UCSD-AML1 (cell line): ENCODE measurements around the gene KLHDC4.
"Not testable (repeated sequence)": the region's sequence is repeated elsewhere in the genome, so short reads cannot be mapped to it uniquely, and the experiment has no call there.

Experiments
- DNase-seq: peaks from one replicate; lab custom pipeline; 2025; ENCODE audit not compliant: unreplicated experiment; lab: John Stamatoyannopoulos, UW

The KLHDC4 gene

GRCh38 chr16:87788730-87789436 lies 23.1 kb upstream of the KLHDC4 start:
- DNase-seq = not testable (repeated sequence)

GRCh38 chr16:87787451-87788091 lies 21.8 kb upstream of the KLHDC4 start:
- DNase-seq = not testable (repeated sequence)

DNA sequence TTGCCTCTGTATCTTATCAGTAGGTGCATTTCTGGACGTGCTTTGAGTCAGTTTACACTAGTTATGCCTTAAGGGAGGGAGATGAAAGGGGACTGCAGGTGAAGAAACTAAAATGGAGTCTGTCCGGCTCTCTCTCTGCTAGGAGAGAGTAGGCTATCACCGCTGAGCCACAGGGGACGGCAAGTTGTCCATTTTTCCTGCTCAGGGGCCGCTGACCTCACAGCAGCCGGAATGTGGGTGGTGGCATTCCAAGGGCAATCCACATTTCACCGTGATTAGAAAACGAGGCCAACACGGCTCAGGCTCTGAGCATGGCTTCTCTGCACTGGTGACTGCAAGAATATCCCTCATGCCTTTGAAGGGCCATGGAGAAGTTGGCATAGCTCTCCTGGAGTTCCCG lies 19.0 kb upstream of the KLHDC4 start:
- DNase-seq = no peak

GRCh38 chr16:87782033-87782432 lies 16.2 kb upstream of the KLHDC4 start:
- DNase-seq = no peak

DNA sequence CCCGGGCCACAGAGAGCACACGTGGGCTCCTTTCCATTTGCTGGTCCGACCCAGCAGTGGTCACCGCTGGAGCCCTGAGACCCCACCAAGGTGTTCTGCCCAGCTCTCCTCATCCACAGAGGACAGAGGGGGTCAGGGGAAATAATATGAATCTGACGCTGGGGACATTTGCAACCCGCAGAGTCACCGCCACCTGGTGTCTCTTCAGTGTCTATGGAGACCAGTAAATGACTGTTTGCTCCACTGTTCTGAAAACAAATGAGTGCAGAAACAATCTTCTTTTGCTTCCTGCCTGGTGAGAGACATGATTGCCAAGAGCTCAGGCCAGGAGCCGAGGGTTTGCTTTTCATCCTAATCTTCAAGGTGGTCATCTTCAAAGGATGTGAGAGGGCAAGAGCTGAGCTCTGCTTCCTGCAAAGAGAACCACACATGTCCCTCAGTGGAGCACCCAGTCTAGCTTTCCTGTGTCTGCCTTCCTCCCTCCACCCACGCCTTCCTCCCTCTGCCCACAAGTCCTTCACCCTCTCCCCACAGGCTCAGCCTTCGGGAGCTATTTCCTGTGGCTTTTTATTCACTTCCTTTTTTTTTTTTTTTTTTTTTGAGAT lies 14.7 kb upstream of the KLHDC4 start:
- DNase-seq = peak; percentile 91

- DNase-seq = peak; percentile 96
Measured at GRCh38 chr16:87778830-87779579, 13.2 kb upstream of the KLHDC4 start.

DNA sequence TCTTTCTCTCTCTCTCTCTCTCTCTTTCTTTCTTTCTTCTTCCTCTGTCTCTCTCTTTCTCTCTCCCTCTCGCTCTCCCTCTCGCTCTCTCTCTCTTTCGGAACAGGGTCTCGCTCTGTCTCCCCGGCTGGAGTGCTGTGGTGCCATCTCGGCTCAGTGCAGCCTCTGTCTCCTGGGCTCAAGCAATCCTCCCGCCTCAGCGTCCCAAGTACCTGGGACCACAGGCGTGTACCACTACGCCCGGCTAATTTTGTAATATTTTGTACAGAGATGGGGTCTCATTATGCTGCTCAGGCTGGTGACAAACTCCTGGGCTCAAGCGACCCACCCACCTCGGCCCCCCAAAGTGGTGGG lies 12.7 kb upstream of the KLHDC4 start:
- DNase-seq = no peak

DNA sequence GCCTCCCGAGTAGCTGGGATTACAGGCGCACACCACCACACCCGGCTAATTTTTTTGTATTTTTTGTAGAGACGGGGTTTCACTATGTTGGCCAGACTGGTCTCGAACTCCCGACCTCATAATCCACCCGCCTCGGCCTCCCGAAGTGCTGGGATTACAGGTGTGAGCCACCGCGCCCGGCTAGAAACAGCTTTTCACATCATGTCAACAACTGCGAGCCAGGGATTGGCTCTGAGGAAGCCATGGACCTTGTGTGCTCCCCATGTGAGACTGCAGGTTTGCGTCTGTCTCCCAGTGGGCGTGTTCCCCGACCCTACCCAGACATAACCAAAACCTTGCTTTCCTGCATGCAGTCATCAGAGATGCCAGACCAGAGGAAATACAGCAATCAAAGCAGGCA lies 8.1 kb upstream of the KLHDC4 start:
- DNase-seq = not testable (repeated sequence)

GRCh38 chr16:87767456-87767855 lies 1.7 kb upstream of the KLHDC4 start:
- not testable (repeated sequence) for DNase-seq

- DNase-seq = no peak
Measured at GRCh38 chr16:87766485-87766797, 655 bp upstream of the KLHDC4 start.

- DNase-seq = no peak
Measured at GRCh38 chr16:87765473-87765775, 362 bp downstream of the KLHDC4 start.

DNA sequence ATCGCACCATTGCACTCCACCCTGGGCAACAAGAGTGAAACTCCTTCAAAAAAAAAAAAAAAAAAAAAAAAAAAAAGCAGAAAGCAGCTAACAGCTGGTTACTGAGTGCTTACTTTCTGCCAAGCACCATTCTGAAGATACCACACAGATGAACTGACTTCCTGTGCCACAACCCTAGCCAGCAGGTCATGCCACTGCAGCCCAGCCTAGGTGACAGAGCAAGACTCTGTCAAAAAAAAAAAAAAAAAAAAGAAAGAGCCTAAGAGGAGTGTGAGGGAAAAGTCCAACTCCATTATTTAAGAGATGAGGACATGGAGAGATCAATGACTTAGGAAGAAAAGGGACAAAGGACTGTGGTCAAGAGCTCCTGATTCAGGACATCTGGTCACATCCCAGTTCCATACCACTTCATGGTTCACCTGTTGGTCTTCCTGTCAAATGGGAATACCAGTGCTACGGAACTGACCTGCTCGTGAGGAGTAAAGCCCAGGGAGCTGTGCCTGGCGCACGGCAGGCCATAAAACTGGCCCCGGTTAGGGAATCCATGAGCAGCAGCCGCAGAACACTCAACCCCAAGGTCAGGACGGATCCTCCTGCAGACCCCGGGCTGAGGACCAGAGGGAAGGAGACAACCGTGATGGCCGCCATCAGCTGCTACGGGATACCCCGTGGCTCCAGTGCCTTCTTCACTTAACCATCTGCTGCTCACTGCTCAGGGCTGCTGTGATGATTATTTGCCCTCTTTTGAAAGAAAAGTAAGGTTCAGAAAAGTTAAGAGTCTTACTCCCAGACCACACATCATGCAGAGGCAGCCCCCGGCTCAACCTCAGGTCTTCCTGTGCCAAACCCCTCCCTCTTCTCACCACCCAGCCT lies 950 bp downstream of the KLHDC4 start:
- DNase-seq = no peak

GRCh38 chr16:87762620-87763019 lies 3.2 kb downstream of the KLHDC4 start:
- DNase-seq = no peak

GRCh38 chr16:87762071-87762571 lies 3.7 kb downstream of the KLHDC4 start:
- no peak for DNase-seq

- no peak for DNase-seq
Measured at GRCh38 chr16:87761060-87761459, 4.7 kb downstream of the KLHDC4 start.

DNA sequence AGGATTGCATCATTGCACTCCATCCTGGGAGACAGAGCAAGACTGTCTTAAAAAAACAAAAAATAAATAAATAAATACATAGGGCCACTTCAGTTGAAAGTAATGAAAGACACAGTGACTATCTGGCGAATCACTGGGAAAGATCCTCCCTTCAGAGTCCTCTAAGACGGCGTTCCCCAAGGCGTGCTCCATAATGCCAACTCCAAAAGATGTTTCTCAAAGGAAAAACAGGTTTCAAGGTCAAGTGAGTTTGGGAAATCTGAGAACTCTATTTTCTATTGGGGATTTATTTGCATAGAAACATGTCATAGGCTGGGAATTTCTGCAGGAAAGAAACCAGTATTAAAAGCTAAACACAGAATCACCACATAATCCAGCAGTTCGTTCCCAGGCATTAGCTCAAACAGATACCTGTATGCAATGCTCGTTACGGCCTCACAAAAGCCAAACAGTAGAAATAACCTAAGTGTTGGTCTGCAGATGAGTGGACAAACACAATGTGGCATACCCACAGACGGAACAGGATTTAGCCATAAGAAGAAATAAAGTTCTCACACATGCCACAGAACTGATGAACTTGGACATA lies 7.9 kb downstream of the KLHDC4 start:
- DNase-seq = no peak

DNA sequence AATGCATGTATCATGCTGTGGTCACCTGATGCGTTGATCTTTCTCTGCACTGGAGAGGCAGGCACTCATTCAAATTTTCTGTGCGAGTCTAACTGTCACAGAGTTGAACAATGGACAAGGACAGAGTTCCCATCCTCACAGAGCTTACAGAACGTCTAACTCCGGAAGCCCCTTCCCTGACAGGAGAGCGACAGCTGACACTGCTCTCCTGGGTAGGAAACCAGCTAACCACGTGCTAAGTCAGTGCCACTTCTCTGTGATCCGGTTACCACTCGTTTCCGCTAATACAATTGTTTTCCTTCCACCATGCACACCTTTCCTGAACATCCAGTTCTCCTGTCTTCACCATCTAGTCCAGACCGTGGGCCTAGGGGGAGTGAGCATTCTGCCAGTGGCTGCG lies 11.3 kb downstream of the KLHDC4 start:
- DNase-seq = no peak

- no peak for DNase-seq
Measured at GRCh38 chr16:87747626-87748414, 18.0 kb downstream of the KLHDC4 start.

DNA sequence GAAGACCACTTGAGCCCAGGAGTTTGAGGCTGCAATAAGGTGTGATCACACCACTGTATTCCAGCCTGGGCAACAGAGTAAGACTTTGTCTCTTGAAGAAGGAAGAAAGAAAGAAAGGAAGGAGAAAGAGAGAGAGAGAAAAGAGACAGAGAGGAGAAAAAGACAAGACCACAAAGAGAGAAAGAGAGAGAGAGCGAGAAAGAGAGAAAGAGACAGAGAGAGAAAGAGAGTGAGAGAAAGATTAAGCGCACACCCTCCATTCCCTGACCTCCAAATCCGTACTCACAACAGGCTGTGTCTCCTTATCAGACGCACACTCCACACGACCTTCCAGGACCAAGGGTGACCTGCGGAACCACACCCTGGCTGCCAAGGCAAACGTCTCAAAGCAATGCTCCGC lies 19.6 kb downstream of the KLHDC4 start:
- no peak for DNase-seq
